Endothelial cell of umbilical vein (primary cell): ENCODE results near the gene ZNF740. TPM values are rescaled to one million over a fixed set of nuclear protein-coding genes. Genes with fewer than 3 reads are reported as not detected.

ENCODE experiments used
- BruUV-seq: library from RNA; stranded (reverse); fragments of 400-500 nt; replicated peaks from 2 replicates; lab custom pipeline; 2021; lab: Mats Ljungman, UMichigan
- CTCF ChIA-PET: fragments of 300-600, 350-600 bp; sonication (Branson Sonifier 250); formaldehyde crosslinking; loops from one replicate; lab custom pipeline; 2021; ENCODE audit warnings: antibody characterized with exemption, inconsistent platforms; lab: Charles Lee
- POLR2A ChIA-PET: fragments of 300-600, 350-600 bp; sonication (Branson Sonifier 250); formaldehyde crosslinking; loops from one replicate; lab custom pipeline; 2021; ENCODE audit warnings: antibody characterized with exemption, inconsistent platforms; lab: Charles Lee
- DNase-seq: peaks from one replicate; pipeline ENCODE4 v3.0.0-alpha.2; 2011; ENCODE audit warnings: low read depth, low spot score
- FAIRE-seq: peaks from 2 replicates; lab custom pipeline; 2011; peaks lifted over from hg19 to GRCh38; lab: Jason Lieb, UNC
- H2AFZ ChIP-seq: 2 replicates; pipeline ENCODE4 v1.6.0; 2012; ENCODE audit warnings: low read depth, low read length, control low read depth, inconsistent platforms
- H3K27ac ChIP-seq: 2 replicates; pipeline ENCODE4 v1.5.1; 2011; ENCODE audit warnings: low read depth, mild to moderate bottlenecking, control low read depth, low read length, moderate library complexity; ENCODE audit not compliant: insufficient read depth
- H3K27me3 ChIP-seq, 2 experiments: 2 replicates each; pipeline versions ENCODE4 v1.6.0 to v1.6.1; 2011; ENCODE audit warnings: low read length in 2 of 2, mixed read lengths in 1 of 2; ENCODE audit not compliant: control insufficient read depth in 2 of 2, insufficient read depth in 2 of 2
- H3K36me3 ChIP-seq, 2 experiments: 2 replicates in 1 of 2; 3 replicates in 1 of 2; pipeline ENCODE4 v1.5.1; 2011; ENCODE audit warnings: low read length in 2 of 2, mild to moderate bottlenecking in 1 of 2, moderate library complexity in 1 of 2; ENCODE audit not compliant: control insufficient read depth in 2 of 2, insufficient read depth in 2 of 2; ENCODE audit errors: extremely low read depth in 1 of 2
- H3K4me1 ChIP-seq: 3 replicates; pipeline ENCODE4 v1.5.1; 2011; ENCODE audit warnings: mild to moderate bottlenecking, low read length; ENCODE audit not compliant: control insufficient read depth, insufficient read depth; ENCODE audit errors: extremely low read depth
- H3K4me2 ChIP-seq: 2 replicates; pipeline ENCODE4 v1.6.1; 2011; ENCODE audit warnings: low read length, control low read depth, mixed read lengths; ENCODE audit not compliant: insufficient read depth
- H3K4me3 ChIP-seq, 3 experiments: fragments of 200-600 bp in 1 of 3; sonication (generic), shearing (Covaris generic) in 1 of 3; replicated peaks in 1 of 3; 2 replicates each; pipeline ENCODE4 v1.5.1; 2011 to 2016; ENCODE audit warnings: control low read depth in 3 of 3, low read length in 3 of 3, mild to moderate bottlenecking in 2 of 3, inconsistent platforms in 1 of 3, low read depth in 1 of 3, moderate library complexity in 1 of 3; ENCODE audit not compliant: insufficient read depth in 1 of 3
- H3K79me2 ChIP-seq: 2 replicates; pipeline ENCODE4 v1.6.0; 2012; ENCODE audit warnings: low read length, inconsistent platforms; ENCODE audit not compliant: control insufficient read depth, insufficient read depth
- H3K9ac ChIP-seq: replicated peaks from 2 replicates; pipeline ENCODE3; 2011; ENCODE audit warnings: low read length, control low read depth; ENCODE audit not compliant: insufficient read depth; ENCODE audit errors: extremely low read depth
- H3K9me1 ChIP-seq: replicated peaks from 3 replicates; pipeline ENCODE4 v1.6.0; 2011; ENCODE audit warnings: mild to moderate bottlenecking, low read length; ENCODE audit not compliant: control insufficient read depth, insufficient read depth; ENCODE audit errors: extremely low read depth
- H3K9me3 ChIP-seq: replicated peaks from 2 replicates; pipeline ENCODE4 v1.5.1; 2012; ENCODE audit warnings: low read length, inconsistent platforms; ENCODE audit not compliant: control insufficient read depth, insufficient read depth
- H4K20me1 ChIP-seq: replicated peaks from 2 replicates; pipeline ENCODE3; 2011; ENCODE audit warnings: mild to moderate bottlenecking, low read length; ENCODE audit not compliant: control insufficient read depth, insufficient read depth; ENCODE audit errors: extremely low read depth
- CTCF ChIP-seq, 2 donors: IDR thresholded peaks; 1 replicate in 1 of 2; 2 replicates in 1 of 2; pipeline ENCODE4 v1.5.1; 2011; ENCODE audit warnings: low read length in 2 of 2, mild to moderate bottlenecking in 2 of 2, moderate library complexity in 2 of 2, control low read depth in 1 of 2, inconsistent platforms in 1 of 2, low read depth in 1 of 2; ENCODE audit not compliant: insufficient read depth in 1 of 2; ENCODE audit errors: extremely low read depth in 1 of 2
- EZH2 ChIP-seq: IDR thresholded peaks from 2 replicates; pipeline ENCODE4 v1.6.1; 2012; ENCODE audit warnings: borderline replicate concordance, low read depth, mild to moderate bottlenecking, moderate library complexity, low read length, inconsistent platforms; ENCODE audit not compliant: severe bottlenecking
- FOS ChIP-seq: IDR thresholded peaks from 2 replicates; pipeline ENCODE4 v1.6.1; 2011; ENCODE audit warnings: mild to moderate bottlenecking, low read length, moderate library complexity, borderline replicate concordance; ENCODE audit not compliant: insufficient read depth
- GATA2 ChIP-seq: IDR thresholded peaks from 2 replicates; pipeline ENCODE4 v1.7.0; 2011; ENCODE audit warnings: low read depth, mild to moderate bottlenecking, moderate library complexity, mixed read lengths, low read length; ENCODE audit not compliant: insufficient read length, insufficient read depth
- POLR2A ChIP-seq: IDR thresholded peaks from 2 replicates; pipeline ENCODE4 v1.6.1; 2012; ENCODE audit warnings: low read depth, mild to moderate bottlenecking, control low read depth, low read length
- dilution Hi-C: fragments of 300-500 bp; cut with MboI; formaldehyde crosslinking; loops from one replicate; pipeline ENCODE4 v1.15.0; 2019; ENCODE audit warnings: low sequenced_read_pairs; ENCODE audit not compliant: extremely low pct_ligation_motif_present
- intact Hi-C: fragments of 100-400 bp; cut with micrococcal nuclease; formaldehyde crosslinking; loops from one replicate; pipeline ENCODE4 v1.10.0; 2022
- polyA plus RNA-seq, 4 experiments: library from polyadenylated mRNA; depleted of rRNA in 3 of 4; stranded (reverse) in 3 of 4; unstranded in 1 of 4; fragments of >200 nt; gene quantifications; 2 replicates each; pipeline versions ENCODE4 v1.2.1 to v1.2.3, GENCODE V29; 2011 to 2012; ENCODE audit warnings: missing spikeins in 1 of 4
- total RNA-seq: library from RNA; stranded (reverse); gene quantifications from 2 replicates; pipeline ENCODE4 v1.2.3, GENCODE V29; 2021

The ZNF740 gene
- total and polyA plus RNA-seq, 2 donors (not counting 3 experiments of a cell fraction or from before 2014, with no cell fraction given), result 10.5 to 38.1 TPM

GRCh38 chr12:53227836-53228235, 47.3 kb downstream of the ZNF740 start:
- TF ChIP-seq POLR2A, result no peak
- Histone ChIP-seq H3K4me1 (peaks cover 8% of the 10 kb centered on the region), H4K20me1 (no peaks in the 10 kb centered on the region), H3K79me2 (no peaks in the 10 kb centered on the region), H3K36me3 (no peaks in the 10 kb centered on the region), H3K4me2 (no peak overlapping the region), H3K27ac (no peak overlapping the region), H3K9me1 (no peaks in the 10 kb centered on the region), H3K27me3 (peaks cover 0 to 5% of the 10 kb centered on the region in 2 experiments), H3K9ac (no peak overlapping the region), H2AFZ (no peak overlapping the region), H3K9me3 (no peaks in the 10 kb centered on the region), H3K4me3 (no peak overlapping the region)
- CTCF ChIA-PET, result interaction anchor here (1.2 kb wide), 1 partner anchor 14 kb away, joined by 6 read pairs; no protein-coding TSS in a partner anchor
- POLR2A ChIA-PET, result no interaction called here
- intact Hi-C loops, result no loop called here
- FAIRE-seq (no peak), DNase-seq (no peak)
- dilution Hi-C loops, result no loop called here
- BruUV-seq, result no TSS peak

GRCh38 chr12:53229454-53229853, 48.9 kb downstream of the ZNF740 start:
- CTCF ChIA-PET, result interaction anchor here (0.8 to 2.0 kb wide), 3 partner anchors 9 to 66 kb away, joined by 3 to 5 read pairs (median 4); partner anchors contain the start of gene PFDN5
- no peak for TF ChIP-seq CTCF (IDR thresholded peaks at IDR 0.05; ENCODE audit: extremely low read depth in 1 of 2, insufficient read depth in 1 of 2, low read depth in 1 of 2, low read length in 2 of 2)
- TF ChIP-seq FOS, result no peak
- TF ChIP-seq EZH2, result no peak
- TF ChIP-seq GATA2, result no peak
- no peak for TF ChIP-seq POLR2A
- Histone ChIP-seq H3K9me1 (no peaks in the 10 kb centered on the region), H3K27me3 (peaks cover 8 to 10% of the 10 kb centered on the region in 2 experiments), H4K20me1 (no peaks in the 10 kb centered on the region), H3K79me2 (no peaks in the 10 kb centered on the region), H3K9ac (no peak overlapping the region), H2AFZ (no peak overlapping the region), H3K4me3 (no peak overlapping the region), H3K36me3 (no peaks in the 10 kb centered on the region), H3K4me2 (no peak overlapping the region), H3K4me1 (no peaks in the 10 kb centered on the region), H3K27ac (no peak overlapping the region), H3K9me3 (no peaks in the 10 kb centered on the region)
- dilution Hi-C loops (no loop called here), intact Hi-C loops (no loop called here)
- FAIRE-seq (no peak), DNase-seq (no peak)
- BruUV-seq, result no TSS peak
- POLR2A ChIA-PET, result no interaction called here
